Measurements from ENCODE around the gene RAB11FIP4. TPM values are rescaled to one million over a fixed set of nuclear protein-coding genes. Genes with fewer than 3 reads are reported as not detected.

RAB11FIP4 gene
- total and polyA plus RNA-seq, 10 of the 15 experiments (the other 5 are each of a cell fraction or from before 2014, with no cell fraction given), result 1.4 to 27.0 (median 17.6) TPM

DNA sequence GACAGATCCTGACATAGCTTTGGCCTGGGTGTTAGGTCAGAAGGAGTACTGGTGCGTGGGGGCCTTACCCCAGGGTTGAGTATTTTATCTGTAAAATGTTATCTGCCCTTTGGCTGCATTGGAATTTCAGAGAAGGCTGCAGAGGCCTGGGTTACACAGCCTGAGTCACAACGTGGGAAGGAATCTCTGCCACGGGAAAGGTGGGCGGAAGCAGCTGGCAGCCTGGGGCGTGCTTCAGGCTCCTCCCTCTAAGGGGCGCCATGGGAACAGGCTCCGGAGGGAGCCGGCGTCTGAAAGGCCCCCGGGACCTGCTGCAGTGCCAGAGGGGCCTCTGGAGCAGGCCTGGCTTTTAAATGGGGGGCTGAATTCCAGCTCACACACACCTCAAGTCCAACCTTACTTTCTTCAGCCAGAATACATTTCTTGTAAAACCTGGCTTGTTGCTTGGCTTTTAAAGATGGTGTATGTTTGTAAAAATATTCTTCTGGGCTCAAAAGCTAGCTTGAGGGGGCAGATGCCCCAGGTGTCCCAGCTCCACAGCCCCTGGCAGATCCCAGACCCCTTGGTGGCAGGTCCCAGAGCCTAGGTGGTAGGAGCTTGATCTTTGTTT, 142.2 kb downstream of the RAB11FIP4 start:
- SMC1A ChIA-PET (ENCODE audit: uncharacterized antibody, unreplicated experiment), result interaction anchor here (0.6 to 5.8 kb wide), 12 partner anchors 9 to 368 kb away, joined by 3 to 78 read pairs (median 4); no protein-coding TSS in a partner anchor
- POLR2A ChIA-PET, result interaction anchor here (0.7 to 2.4 kb wide), 2 partner anchors 45 to 309 kb away, joined by 3 to 13 read pairs; no protein-coding TSS in a partner anchor
- no peaks in the 10 kb centered on the region for H3K79me2 ChIP-seq (ENCODE audit: control insufficient read depth, insufficient read depth, low read length)
- intact Hi-C loops (cut with micrococcal nuclease; ENCODE audit: unreplicated experiment) (no loop called here), in situ Hi-C loops (cut with MboI) (loop anchor here (10.0 kb wide), 1 partner anchor 311 kb away; no protein-coding TSS in a partner anchor)
- no peak overlapping the region for H2AFZ ChIP-seq (ENCODE audit: control insufficient read depth, low read depth, low read length)
- DNase-seq (ENCODE audit: low read depth, low spot score) (no peak), ATAC-seq (no peak), FAIRE-seq (no peak)
- no peak overlapping the region for H3K4me2 ChIP-seq (ENCODE audit: control insufficient read depth, insufficient read depth)
- peaks cover 34% of the 10 kb centered on the region for H3K4me1 ChIP-seq (ENCODE audit: control insufficient read depth, insufficient read depth, low read length)
- no peaks in the 10 kb centered on the region for H3K9me3 ChIP-seq (replicated peaks; ENCODE audit: control insufficient read depth, insufficient read depth, low read length)
- H4K20me1 ChIP-seq (ENCODE audit: control insufficient read depth, insufficient read depth), result 0 out of 2 replicates have a peak, but pooled peaks cover 2% of the 10 kb centered on the region
- no peak overlapping the region for H3K27ac ChIP-seq (ENCODE audit: control insufficient read depth, insufficient read depth)
- H3K4me3 ChIP-seq, result no peak overlapping the region
- BruUV-seq (replicated peaks), result no TSS peak
- H3K9ac ChIP-seq (ENCODE audit: control insufficient read depth, insufficient read depth, low read length), result no peak overlapping the region
- H3K27me3 ChIP-seq (replicated peaks in 1 of 2; ENCODE audit: control insufficient read depth in 2 of 2, insufficient read depth in 2 of 2, low read length in 1 of 2), result no peaks in the 10 kb centered on the region
- CTCF ChIA-PET, result interaction anchor here (0.9 to 4.9 kb wide), 21 partner anchors 8 to 371 kb away, joined by 3 to 85 read pairs (median 5); partner anchors contain the start of gene UTP6
- RAD21 ChIA-PET (ENCODE audit: unreplicated experiment), result interaction anchor here (0.6 to 5.4 kb wide), 11 partner anchors 9 to 802 kb away, joined by 3 to 65 read pairs (median 6); partner anchors contain the start of gene UTP6
- WGBS (ENCODE audit: insufficient coverage, insufficient replicate concordance, low lambda C conversion rate, missing lambda C conversion rate), result 54% methylated on average over 9 of the region's 10 CpGs
- peaks cover 1 to 6% of the 10 kb centered on the region in 2 experiments; a peak in 3 of 4 replicates for H3K36me3 ChIP-seq (ENCODE audit: control insufficient read depth in 2 of 2, insufficient read depth in 2 of 2, low read length in 1 of 2)
- no peak for TF ChIP-seq NR2F1 (conservative IDR thresholded peaks at IDR 0.05)
- no peak for TF ChIP-seq BACH1 (IDR thresholded peaks at IDR 0.05; ENCODE audit: borderline replicate concordance)
- TF ChIP-seq, protein P1, sequence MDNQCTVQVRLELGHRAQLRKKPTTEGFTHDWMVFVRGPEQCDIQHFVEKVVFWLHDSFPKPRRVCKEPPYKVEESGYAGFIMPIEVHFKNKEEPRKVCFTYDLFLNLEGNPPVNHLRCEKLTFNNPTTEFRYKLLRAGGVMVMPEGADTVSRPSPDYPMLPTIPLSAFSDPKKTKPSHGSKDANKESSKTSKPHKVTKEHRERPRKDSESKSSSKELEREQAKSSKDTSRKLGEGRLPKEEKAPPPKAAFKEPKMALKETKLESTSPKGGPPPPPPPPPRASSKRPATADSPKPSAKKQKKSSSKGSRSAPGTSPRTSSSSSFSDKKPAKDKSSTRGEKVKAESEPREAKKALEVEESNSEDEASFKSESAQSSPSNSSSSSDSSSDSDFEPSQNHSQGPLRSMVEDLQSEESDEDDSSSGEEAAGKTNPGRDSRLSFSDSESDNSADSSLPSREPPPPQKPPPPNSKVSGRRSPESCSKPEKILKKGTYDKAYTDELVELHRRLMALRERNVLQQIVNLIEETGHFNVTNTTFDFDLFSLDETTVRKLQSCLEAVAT (IDR thresholded peaks at IDR 0.05), result no peak
- TF ChIP-seq MTA2 (IDR thresholded peaks at IDR 0.05; ENCODE audit: low read depth), result no peak
- TF ChIP-seq EGR1 (IDR thresholded peaks at IDR 0.05; ENCODE audit: borderline replicate concordance in 1 of 2, low read depth in 2 of 2, low read length in 2 of 2), result 0 out of 3 replicates have a peak, but pooled peaks of 1 of the 2 experiments have one; percentile 38
- TF ChIP-seq, protein P2, sequence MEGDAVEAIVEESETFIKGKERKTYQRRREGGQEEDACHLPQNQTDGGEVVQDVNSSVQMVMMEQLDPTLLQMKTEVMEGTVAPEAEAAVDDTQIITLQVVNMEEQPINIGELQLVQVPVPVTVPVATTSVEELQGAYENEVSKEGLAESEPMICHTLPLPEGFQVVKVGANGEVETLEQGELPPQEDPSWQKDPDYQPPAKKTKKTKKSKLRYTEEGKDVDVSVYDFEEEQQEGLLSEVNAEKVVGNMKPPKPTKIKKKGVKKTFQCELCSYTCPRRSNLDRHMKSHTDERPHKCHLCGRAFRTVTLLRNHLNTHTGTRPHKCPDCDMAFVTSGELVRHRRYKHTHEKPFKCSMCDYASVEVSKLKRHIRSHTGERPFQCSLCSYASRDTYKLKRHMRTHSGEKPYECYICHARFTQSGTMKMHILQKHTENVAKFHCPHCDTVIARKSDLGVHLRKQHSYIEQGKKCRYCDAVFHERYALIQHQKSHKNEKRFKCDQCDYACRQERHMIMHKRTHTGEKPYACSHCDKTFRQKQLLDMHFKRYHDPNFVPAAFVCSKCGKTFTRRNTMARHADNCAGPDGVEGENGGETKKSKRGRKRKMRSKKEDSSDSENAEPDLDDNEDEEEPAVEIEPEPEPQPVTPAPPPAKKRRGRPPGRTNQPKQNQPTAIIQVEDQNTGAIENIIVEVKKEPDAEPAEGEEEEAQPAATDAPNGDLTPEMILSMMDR (IDR thresholded peaks at IDR 0.05 in 2 of 3, conservative IDR thresholded peaks at IDR 0.05 in 1 of 3; ENCODE audit: control insufficient read depth in 2 of 3, extremely low read depth in 1 of 3, insufficient read depth in 1 of 3, low read depth in 3 of 3, low read length in 3 of 3), result peak; percentile 7 to 44 (median 16); a peak in 2 of 6 replicates
- TF ChIP-seq KDM1A (IDR thresholded peaks at IDR 0.05; ENCODE audit: borderline replicate concordance), result no peak
- TF ChIP-seq MYC (IDR thresholded peaks at IDR 0.05; ENCODE audit: insufficient read depth, insufficient read length, insufficient replicate concordance, low read length, severe bottlenecking), result no peak
- TF ChIP-seq BCL11A (IDR thresholded peaks at IDR 0.05; ENCODE audit: low read depth, low read length), result no peak
- no peak for TF ChIP-seq FOXK2 (IDR thresholded peaks at IDR 0.05)
- TF ChIP-seq TCF12 (IDR thresholded peaks at IDR 0.05; ENCODE audit: low read depth, low read length), result 0 out of 2 replicates have a peak, but pooled peaks have one; percentile 27
- TF ChIP-seq SUZ12 (IDR thresholded peaks at IDR 0.05; ENCODE audit: unreplicated experiment), result no peak
- TF ChIP-seq, protein P3, sequence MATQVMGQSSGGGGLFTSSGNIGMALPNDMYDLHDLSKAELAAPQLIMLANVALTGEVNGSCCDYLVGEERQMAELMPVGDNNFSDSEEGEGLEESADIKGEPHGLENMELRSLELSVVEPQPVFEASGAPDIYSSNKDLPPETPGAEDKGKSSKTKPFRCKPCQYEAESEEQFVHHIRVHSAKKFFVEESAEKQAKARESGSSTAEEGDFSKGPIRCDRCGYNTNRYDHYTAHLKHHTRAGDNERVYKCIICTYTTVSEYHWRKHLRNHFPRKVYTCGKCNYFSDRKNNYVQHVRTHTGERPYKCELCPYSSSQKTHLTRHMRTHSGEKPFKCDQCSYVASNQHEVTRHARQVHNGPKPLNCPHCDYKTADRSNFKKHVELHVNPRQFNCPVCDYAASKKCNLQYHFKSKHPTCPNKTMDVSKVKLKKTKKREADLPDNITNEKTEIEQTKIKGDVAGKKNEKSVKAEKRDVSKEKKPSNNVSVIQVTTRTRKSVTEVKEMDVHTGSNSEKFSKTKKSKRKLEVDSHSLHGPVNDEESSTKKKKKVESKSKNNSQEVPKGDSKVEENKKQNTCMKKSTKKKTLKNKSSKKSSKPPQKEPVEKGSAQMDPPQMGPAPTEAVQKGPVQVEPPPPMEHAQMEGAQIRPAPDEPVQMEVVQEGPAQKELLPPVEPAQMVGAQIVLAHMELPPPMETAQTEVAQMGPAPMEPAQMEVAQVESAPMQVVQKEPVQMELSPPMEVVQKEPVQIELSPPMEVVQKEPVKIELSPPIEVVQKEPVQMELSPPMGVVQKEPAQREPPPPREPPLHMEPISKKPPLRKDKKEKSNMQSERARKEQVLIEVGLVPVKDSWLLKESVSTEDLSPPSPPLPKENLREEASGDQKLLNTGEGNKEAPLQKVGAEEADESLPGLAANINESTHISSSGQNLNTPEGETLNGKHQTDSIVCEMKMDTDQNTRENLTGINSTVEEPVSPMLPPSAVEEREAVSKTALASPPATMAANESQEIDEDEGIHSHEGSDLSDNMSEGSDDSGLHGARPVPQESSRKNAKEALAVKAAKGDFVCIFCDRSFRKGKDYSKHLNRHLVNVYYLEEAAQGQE (IDR thresholded peaks at IDR 0.05; ENCODE audit: low read depth, low read length), result no peak
- no peak for TF ChIP-seq SP1 (IDR thresholded peaks at IDR 0.05; ENCODE audit: low read depth, low read length)
- no peak for TF ChIP-seq CBX3 (IDR thresholded peaks at IDR 0.05; ENCODE audit: borderline replicate concordance, low read depth)
